ENCODE results near the gene PHACTR1. TPM values are rescaled to one million over a fixed set of nuclear protein-coding genes. Genes with fewer than 3 reads are reported as not detected.
A peak's percentile ranks its signal among the peaks of the same experiment; 100 is the strongest.

PHACTR1 gene
- total RNA-seq, 1 experiment from 2014 or later = 15.5 TPM

GRCh38 chr6:13190376-13190775 lies 473.8 kb downstream of the PHACTR1 start:
- TF ChIP-seq ZNF532 (CRISPR knock-in tag; IDR thresholded peaks at IDR 0.05; ENCODE audit: borderline replicate concordance) = no peak
- no peak for TF ChIP-seq CREM (CRISPR knock-in tag; IDR thresholded peaks at IDR 0.05)
- TF ChIP-seq, protein P1, sequence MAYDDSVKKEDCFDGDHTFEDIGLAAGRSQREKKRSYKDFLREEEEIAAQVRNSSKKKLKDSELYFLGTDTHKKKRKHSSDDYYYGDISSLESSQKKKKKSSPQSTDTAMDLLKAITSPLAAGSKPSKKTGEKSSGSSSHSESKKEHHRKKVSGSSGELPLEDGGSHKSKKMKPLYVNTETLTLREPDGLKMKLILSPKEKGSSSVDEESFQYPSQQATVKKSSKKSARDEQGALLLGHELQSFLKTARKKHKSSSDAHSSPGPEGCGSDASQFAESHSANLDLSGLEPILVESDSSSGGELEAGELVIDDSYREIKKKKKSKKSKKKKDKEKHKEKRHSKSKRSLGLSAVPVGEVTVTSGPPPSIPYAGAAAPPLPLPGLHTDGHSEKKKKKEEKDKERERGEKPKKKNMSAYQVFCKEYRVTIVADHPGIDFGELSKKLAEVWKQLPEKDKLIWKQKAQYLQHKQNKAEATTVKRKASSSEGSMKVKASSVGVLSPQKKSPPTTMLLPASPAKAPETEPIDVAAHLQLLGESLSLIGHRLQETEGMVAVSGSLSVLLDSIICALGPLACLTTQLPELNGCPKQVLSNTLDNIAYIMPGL (CRISPR knock-in tag; IDR thresholded peaks at IDR 0.05) = no peak
- TF ChIP-seq CDX4 (CRISPR knock-in tag; IDR thresholded peaks at IDR 0.05; ENCODE audit: borderline replicate concordance) = no peak
- no peak for TF ChIP-seq CREB1 (CRISPR knock-in tag; IDR thresholded peaks at IDR 0.05)
- TF ChIP-seq JAZF1 (CRISPR knock-in tag; IDR thresholded peaks at IDR 0.05) = no peak
- TF ChIP-seq, protein P2, sequence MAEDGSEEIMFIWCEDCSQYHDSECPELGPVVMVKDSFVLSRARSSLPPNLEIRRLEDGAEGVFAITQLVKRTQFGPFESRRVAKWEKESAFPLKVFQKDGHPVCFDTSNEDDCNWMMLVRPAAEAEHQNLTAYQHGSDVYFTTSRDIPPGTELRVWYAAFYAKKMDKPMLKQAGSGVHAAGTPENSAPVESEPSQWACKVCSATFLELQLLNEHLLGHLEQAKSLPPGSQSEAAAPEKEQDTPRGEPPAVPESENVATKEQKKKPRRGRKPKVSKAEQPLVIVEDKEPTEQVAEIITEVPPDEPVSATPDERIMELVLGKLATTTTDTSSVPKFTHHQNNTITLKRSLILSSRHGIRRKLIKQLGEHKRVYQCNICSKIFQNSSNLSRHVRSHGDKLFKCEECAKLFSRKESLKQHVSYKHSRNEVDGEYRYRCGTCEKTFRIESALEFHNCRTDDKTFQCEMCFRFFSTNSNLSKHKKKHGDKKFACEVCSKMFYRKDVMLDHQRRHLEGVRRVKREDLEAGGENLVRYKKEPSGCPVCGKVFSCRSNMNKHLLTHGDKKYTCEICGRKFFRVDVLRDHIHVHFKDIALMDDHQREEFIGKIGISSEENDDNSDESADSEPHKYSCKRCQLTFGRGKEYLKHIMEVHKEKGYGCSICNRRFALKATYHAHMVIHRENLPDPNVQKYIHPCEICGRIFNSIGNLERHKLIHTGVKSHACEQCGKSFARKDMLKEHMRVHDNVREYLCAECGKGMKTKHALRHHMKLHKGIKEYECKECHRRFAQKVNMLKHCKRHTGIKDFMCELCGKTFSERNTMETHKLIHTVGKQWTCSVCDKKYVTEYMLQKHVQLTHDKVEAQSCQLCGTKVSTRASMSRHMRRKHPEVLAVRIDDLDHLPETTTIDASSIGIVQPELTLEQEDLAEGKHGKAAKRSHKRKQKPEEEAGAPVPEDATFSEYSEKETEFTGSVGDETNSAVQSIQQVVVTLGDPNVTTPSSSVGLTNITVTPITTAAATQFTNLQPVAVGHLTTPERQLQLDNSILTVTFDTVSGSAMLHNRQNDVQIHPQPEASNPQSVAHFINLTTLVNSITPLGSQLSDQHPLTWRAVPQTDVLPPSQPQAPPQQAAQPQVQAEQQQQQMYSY (CRISPR knock-in tag; IDR thresholded peaks at IDR 0.05) = no peak
- no peak for TF ChIP-seq IRF2 (CRISPR knock-in tag; IDR thresholded peaks at IDR 0.05; ENCODE audit: borderline replicate concordance, low read depth)
- no peak for TF ChIP-seq NR2C2 (CRISPR knock-in tag; IDR thresholded peaks at IDR 0.05)
- TF ChIP-seq ZNF317 (CRISPR knock-in tag; IDR thresholded peaks at IDR 0.05; ENCODE audit: borderline replicate concordance, low read depth) = no peak
- TF ChIP-seq ZNF219 (CRISPR knock-in tag; IDR thresholded peaks at IDR 0.05; ENCODE audit: borderline replicate concordance) = no peak
- ChIA-PET POLR2A (no interaction called here), CTCF (no interaction called here)
- Mint-ChIP-seq H3K27me3 (ENCODE audit: low read depth) (no peaks in the 10 kb centered on the region; the same call in 1 of the 2 replicates), H3K9me3 (no peaks in the 10 kb centered on the region), H3K36me3 (no peaks in the 10 kb centered on the region), H3K4me3 (no peak overlapping the region), H3K4me1 (peaks cover 31% of the 10 kb centered on the region), H3K27ac (no peak overlapping the region)
- ATAC-seq (no peak), DNase-seq (ENCODE audit: low spot score) (no peak)

- no peak for DNase-seq (ENCODE audit: low spot score)
Observed at GRCh38 chr6:13191461-13191860, 474.9 kb downstream of the PHACTR1 start.

More at GRCh38 chr6:13191461-13191860, 474.9 kb downstream of the PHACTR1 start:
- TF ChIP-seq GTF2I (CRISPR knock-in tag; conservative IDR thresholded peaks at IDR 0.05) (no peak), SMAD3 (CRISPR knock-in tag; IDR thresholded peaks at IDR 0.05; ENCODE audit: borderline replicate concordance) (no peak), NFYB (CRISPR knock-in tag; conservative IDR thresholded peaks at IDR 0.05; ENCODE audit: low read depth) (no peak), KAT7 (CRISPR knock-in tag; IDR thresholded peaks at IDR 0.05; ENCODE audit: borderline replicate concordance) (no peak), CREM (CRISPR knock-in tag; IDR thresholded peaks at IDR 0.05) (no peak), ZNF281 (CRISPR knock-in tag; IDR thresholded peaks at IDR 0.05) (no peak), CREB1 (CRISPR knock-in tag; IDR thresholded peaks at IDR 0.05) (no peak), OVOL2 (CRISPR knock-in tag; IDR thresholded peaks at IDR 0.05; ENCODE audit: borderline replicate concordance) (no peak), NR3C1 (CRISPR knock-in tag; conservative IDR thresholded peaks at IDR 0.05; ENCODE audit: low read depth) (no peak), ZNF423 (CRISPR knock-in tag; IDR thresholded peaks at IDR 0.05) (no peak)
- H3K27ac Mint-ChIP-seq = no peak overlapping the region
- CTCF ChIA-PET = no interaction called here
- POLR2A ChIA-PET = no interaction called here
- H3K27me3 Mint-ChIP-seq (ENCODE audit: low read depth) = no peaks in the 10 kb centered on the region; the same call in 1 of the 2 replicates
- no peak overlapping the region for H3K4me3 Mint-ChIP-seq
- ATAC-seq = peak; percentile 54
- peaks cover 31% of the 10 kb centered on the region for H3K4me1 Mint-ChIP-seq
- no peaks in the 10 kb centered on the region for H3K36me3 Mint-ChIP-seq
- H3K9me3 Mint-ChIP-seq = no peaks in the 10 kb centered on the region

Data from WTC11 (cell line).